Measurements from ENCODE around the gene ZNF350.

GRCh38 chr19:51983361-51983760, 3.3 kb downstream of the ZNF350 start:
- TF ChIP-seq POLR2A (IDR thresholded peaks at IDR 0.05; ENCODE audit: low read length) (no peak), GATA1 (IDR thresholded peaks at IDR 0.05; ENCODE audit: low read depth, low read length) (no peak)
